Calu3 (cell line): ENCODE measurements around the gene CAMK1D. TPM values are rescaled to one million over a fixed set of nuclear protein-coding genes. Genes with fewer than 3 reads are reported as not detected.

ENCODE experiments used
- BruUV-seq: library from RNA; stranded (reverse); fragments of 400-500 nt; replicated peaks from 2 replicates; lab custom pipeline; 2021; lab: Mats Ljungman, UMichigan
- CTCF ChIA-PET: fragments of 300-600 bp; sonication (Branson Sonifier 250); formaldehyde crosslinking; loops from one replicate; lab custom pipeline; 2022; ENCODE audit warnings: antibody characterized with exemption; lab: Charles Lee
- DNase-seq: peaks from one replicate; pipeline ENCODE4 v3.0.0; 2022
- H3K27ac Mint-ChIP-seq: one replicate; pipeline ENCODE4 v1.8.0; 2022; ENCODE audit warnings: mixed read lengths; ENCODE audit not compliant: unreplicated experiment
- H3K27me3 Mint-ChIP-seq: one replicate; pipeline ENCODE4 v1.8.0; 2022; ENCODE audit warnings: mixed read lengths; ENCODE audit not compliant: unreplicated experiment
- H3K36me3 Mint-ChIP-seq: one replicate; pipeline ENCODE4 v1.8.0; 2022; ENCODE audit warnings: mild to moderate bottlenecking, moderate library complexity, mixed read lengths; ENCODE audit not compliant: insufficient read depth, unreplicated experiment
- H3K4me1 Mint-ChIP-seq: one replicate; pipeline ENCODE4 v1.8.0; 2022; ENCODE audit warnings: mild to moderate bottlenecking, low read depth, mixed read lengths; ENCODE audit not compliant: unreplicated experiment
- H3K4me3 Mint-ChIP-seq: one replicate; pipeline ENCODE4 v1.8.0; 2022; ENCODE audit warnings: mild to moderate bottlenecking, low read depth, moderate library complexity, mixed read lengths; ENCODE audit not compliant: unreplicated experiment
- H3K9me3 Mint-ChIP-seq: one replicate; pipeline ENCODE4 v1.8.0; 2022; ENCODE audit warnings: low read depth, mixed read lengths; ENCODE audit not compliant: unreplicated experiment
- CTCF ChIP-seq: fragments of 200-600 bp; IDR thresholded peaks from one replicate; pipeline ENCODE4 v1.8.0; 2022; ENCODE audit warnings: antibody characterized with exemption; ENCODE audit not compliant: unreplicated experiment
- intact Hi-C: fragments of 100-400 bp; cut with micrococcal nuclease; formaldehyde crosslinking; loops from one replicate; pipeline ENCODE4 v1.10.0; 2022; ENCODE audit not compliant: unreplicated experiment
- total RNA-seq: library from RNA; stranded (reverse); gene quantifications from 2 replicates; pipeline ENCODE4 v1.2.3, GENCODE V29; 2022

Gene CAMK1D
- total RNA-seq, 1 experiment from 2014 or later = 2.6 TPM

DNA sequence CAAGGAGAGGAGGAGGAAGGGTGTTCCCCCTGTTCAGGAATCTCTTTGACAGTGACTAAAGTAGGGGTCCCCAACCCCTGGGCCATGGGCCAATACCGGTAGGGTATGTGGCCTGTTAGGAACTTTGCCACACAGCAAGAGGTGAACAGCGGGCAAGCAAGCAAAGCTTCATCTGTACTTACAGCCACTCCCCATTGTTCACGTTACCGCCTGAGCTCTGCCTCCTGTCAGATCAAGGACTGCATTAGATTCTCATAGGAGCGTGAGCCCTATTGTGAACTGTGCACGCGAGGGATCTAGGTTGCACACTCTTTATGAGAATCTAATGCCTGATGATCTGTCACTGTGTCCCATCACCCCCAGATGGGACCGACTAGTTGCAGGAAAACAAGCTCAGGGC is 201.6 kb downstream of the CAMK1D start:
- Mint-ChIP-seq H3K4me3 (no peak overlapping the region), H3K9me3 (peaks cover 3% of the 10 kb centered on the region), H3K27me3 (peaks cover 60% of the 10 kb centered on the region), H3K36me3 (no peaks in the 10 kb centered on the region), H3K4me1 (no peaks in the 10 kb centered on the region), H3K27ac (no peak overlapping the region)
- CTCF ChIA-PET = no interaction called here
- intact Hi-C loops = no loop called here
- no peak for TF ChIP-seq CTCF
- DNase-seq = no peak
- BruUV-seq = no TSS peak

DNA sequence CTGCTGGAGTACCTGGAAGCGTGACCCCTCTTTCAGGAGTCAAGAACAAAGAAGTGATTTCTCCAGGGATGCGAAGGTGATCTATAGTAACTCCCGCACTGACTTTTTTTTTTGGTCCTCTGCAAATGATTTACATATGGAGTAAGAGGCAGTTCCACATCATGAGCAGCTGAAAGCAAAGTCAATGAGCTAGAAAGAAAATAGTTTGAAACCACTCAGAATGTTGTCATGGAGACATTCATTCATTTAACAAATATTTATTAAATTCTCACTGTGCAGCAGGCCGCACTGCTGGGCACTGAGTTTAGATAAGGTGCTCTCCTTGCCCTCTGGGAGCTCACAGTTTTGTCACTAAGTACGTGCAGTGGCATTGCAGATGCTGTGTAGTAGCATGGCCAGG is 206.7 kb downstream of the CAMK1D start:
- no peak overlapping the region for H3K27ac Mint-ChIP-seq
- no peak for TF ChIP-seq CTCF
- peaks cover 67% of the 10 kb centered on the region for H3K27me3 Mint-ChIP-seq
- CTCF ChIA-PET = interaction anchor here (0.7 kb wide), 1 partner anchor 867 kb away, joined by 4 read pairs; no protein-coding TSS in a partner anchor
- intact Hi-C loops = no loop called here
- no peak for DNase-seq
- H3K4me3 Mint-ChIP-seq = no peak overlapping the region
- H3K36me3 Mint-ChIP-seq = no peaks in the 10 kb centered on the region
- BruUV-seq = no TSS peak
- H3K4me1 Mint-ChIP-seq = no peaks in the 10 kb centered on the region
- H3K9me3 Mint-ChIP-seq = no peaks in the 10 kb centered on the region

- CTCF ChIA-PET = no interaction called here
- BruUV-seq = no TSS peak
- Mint-ChIP-seq H3K27me3 (peaks cover 98% of the 10 kb centered on the region), H3K27ac (no peak overlapping the region), H3K36me3 (no peaks in the 10 kb centered on the region), H3K4me3 (no peak overlapping the region), H3K4me1 (no peaks in the 10 kb centered on the region), H3K9me3 (no peaks in the 10 kb centered on the region)
- no peak for TF ChIP-seq CTCF
- intact Hi-C loops = no loop called here
- no peak for DNase-seq
Observed at GRCh38 chr10:12559578-12560178, 210.3 kb downstream of the CAMK1D start.

- no peak for DNase-seq
- no peak for TF ChIP-seq CTCF
- BruUV-seq = no TSS peak
- Mint-ChIP-seq H3K27ac (no peak overlapping the region), H3K36me3 (no peaks in the 10 kb centered on the region), H3K4me1 (no peaks in the 10 kb centered on the region), H3K4me3 (no peak overlapping the region), H3K9me3 (no peaks in the 10 kb centered on the region), H3K27me3 (peaks cover 95% of the 10 kb centered on the region)
- CTCF ChIA-PET = interaction anchor here (0.5 kb wide), 1 partner anchor 156 kb away, joined by 4 read pairs; no protein-coding TSS in a partner anchor
- intact Hi-C loops = no loop called here
Observed at GRCh38 chr10:12561307-12561706, 212.0 kb downstream of the CAMK1D start.
